ENCODE results near the gene FGF3.

The FGF3 gene

DNA sequence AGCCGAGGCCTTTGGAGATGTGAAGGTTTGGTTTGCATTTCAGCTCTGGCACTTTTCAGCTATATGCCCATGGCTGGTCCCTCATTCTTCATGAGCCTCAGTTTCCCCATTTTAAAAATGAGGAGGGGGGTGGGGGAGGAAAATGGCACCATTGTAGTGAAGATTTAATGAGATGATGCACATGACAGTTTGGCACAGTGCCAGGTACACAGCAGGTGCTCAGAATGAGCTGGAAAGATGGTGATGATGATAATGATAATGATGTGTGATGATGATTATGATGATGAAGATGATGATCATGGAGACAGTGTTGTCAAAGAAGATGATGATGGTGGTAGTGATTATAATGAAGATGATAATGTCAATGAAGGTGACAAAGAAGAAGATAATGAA, 24.3 kb upstream of the FGF3 start:
- DNase-seq (ENCODE audit: low spot score) = no peak

DNA sequence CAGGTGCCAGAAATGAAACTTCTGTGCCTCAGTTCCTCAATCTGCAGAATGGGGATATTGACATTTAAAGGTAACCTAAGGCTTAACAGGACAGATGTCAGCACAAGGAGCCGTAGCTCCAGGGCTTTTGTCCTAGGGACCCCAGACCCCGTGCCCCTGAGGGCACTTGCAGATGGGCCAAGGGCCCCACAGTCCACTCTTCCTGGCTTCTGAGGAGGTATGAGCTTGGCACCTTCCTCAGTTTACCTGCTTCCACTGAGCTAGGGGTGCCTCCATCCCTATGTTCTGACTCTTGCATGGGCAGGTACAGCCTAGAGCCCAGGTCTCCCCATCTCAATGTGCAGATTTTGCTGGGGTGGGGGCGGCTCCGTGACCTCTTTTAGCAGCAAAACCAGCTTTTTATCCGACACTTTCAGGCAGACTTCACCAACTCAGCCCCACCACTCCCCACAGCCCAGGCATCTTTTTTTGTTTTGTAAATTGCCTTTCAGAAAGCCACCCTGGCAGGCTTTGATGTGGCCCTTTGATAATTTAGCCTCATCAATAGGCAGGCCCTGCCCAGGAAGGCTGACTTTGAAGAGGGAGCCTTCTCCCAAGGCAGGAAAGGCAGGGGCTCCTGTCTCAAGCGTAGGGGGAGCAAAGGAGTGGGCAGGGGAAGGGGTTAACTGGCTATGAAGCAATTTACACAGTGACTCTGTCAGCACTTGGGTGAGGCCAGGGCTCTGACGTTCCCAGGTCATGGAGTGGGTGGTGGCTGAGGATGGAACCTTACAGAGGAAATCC, 23.7 kb upstream of the FGF3 start:
- DNase-seq (ENCODE audit: low spot score) = no peak

DNA sequence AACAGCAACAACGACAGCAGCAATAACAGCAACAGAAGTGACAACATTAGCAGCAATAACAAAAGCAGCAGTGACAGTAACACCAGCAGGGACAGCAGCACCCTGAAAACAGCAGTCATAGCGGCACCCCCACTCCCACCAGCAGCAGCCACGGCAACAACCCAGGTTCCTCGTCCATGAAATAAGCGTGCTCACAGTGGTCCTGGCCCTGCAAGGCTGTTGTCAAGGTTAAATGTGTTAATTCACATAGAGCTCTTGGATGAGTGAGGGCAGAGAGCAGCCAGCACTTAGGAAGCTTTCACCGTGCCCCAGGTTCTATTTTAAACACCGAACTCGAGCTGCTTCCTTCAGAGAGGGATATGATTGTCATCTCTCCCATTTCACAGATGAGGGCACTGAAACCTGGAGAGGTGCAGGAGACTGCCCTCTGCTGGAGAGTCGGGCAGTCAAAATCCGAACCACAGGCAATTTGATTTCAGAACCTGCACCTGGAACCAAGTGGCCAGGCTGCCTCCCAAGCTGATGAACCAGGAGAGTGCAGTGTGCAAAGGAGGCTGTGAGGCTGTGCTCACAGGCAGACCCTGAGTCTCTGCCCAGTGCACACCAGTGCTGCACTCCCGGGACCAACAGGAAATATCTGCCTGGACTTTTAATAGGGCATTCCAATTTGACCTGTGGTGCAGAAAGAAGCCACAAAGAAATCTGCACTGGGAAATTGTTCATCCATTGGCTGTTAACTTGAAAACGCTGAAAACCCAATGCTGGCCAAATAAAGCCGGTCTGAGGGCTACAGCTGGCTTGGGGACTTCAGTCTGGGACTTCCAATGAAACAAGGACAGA, 22.9 kb upstream of the FGF3 start:
- no peak for DNase-seq (ENCODE audit: low spot score)

DNA sequence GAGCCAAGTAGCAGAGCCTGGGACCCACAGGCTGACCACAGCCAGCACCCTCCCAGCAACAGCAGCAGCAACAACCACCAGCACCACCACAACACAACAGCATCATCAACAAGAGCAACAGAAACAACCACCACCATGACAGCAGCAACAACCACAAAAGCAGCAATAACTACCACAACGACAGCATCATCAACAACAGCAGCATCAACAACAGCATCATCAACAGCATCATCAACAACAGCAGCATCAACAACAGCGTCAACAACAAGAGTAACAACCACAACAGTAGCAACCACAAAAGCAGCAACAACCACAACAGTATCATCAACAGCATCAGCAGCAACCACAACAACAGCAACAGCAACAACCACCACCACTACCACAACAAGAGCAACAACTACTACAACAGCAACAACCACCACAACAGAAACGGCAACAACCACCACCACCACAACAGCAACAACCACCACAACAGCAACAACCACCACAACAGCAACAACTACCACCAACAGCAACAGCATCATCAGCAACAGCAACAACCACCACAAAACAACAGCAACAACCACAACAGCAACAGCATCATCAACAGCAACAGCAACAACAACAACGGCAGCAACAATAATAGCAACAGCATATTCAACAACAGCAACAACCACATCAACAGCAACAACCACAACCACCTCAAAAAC, 22.1 kb upstream of the FGF3 start:
- no peak for DNase-seq (ENCODE audit: low spot score)

DNA sequence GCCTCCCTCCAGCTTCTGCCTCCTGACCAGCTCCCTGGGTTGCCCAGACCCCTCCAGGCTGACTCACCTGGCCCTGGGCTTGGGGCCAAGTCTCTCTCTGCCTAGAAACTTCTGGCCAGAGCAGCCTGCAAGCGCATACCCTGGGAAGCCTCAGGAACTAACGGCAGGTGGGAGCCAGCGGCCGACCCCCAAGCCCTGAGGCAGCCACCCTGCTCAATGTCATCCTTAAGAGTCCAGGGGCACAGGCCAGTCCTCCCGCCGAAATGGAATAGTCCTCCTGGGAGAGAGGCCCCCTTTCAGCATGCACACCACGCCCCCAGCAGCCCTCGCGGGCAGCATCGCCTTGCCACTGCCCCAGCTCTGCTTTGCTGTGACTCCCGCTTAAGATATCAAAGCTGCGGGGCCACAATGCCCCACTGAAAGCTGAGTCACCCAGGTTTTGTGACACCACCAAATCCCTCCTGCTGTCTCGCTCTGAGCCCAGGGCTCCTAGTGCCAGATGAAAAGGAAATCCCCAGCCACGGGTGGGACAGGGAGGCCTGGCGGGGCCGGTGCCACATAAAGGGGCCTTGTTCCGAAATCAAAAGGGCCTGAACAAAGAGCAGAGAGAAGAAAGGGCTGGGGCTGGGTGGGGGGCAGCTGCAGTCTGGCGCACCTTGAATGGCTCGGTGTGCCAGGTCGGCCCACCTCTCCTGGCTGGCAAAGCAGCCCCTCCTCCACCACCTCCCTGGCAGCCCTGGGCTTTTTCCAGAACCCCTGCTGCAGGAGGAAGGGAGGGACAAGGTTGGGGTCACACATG, 21.4 kb upstream of the FGF3 start:
- DNase-seq (ENCODE audit: low spot score) = no peak

DNA sequence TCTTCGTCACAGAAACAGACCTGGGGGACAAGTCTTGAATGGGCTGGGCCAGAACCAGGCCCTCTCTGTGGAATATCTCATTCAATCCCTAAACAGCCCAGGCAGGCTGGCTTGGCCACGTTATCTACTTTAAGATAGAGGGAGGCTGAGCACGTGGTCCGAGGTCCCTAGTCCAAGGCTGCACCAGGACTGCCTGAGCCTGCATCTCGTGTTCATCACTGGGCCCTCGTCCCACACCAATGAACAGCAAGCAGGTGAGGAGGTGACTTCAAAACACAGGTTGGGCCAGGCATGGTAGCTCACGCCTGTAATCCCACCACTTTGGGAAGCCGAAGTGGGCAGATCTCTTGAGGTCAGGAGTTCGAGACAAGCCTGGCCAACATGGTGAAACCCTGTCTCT, 20.3 kb upstream of the FGF3 start:
- no peak for DNase-seq (ENCODE audit: low spot score)

DNA sequence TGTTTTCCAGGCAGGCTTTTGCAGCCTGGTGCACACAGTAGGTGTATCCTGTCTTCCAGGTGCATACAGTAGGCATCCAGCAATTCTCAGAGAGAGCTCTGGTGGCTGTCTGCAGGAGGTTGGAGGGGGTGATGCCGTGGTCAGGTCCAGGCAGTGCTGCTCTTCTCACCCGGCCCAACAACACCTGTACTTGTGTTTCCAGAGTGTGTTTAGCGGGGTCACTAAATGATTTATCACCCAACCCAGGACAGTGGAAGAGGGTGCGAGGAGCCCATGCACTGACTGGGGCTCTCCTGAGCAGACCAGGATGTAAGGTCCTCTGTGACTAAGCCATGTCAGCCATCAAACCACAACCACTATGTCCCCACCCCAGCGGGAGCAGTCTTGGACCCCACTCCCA, 18.6 kb upstream of the FGF3 start:
- no peak for DNase-seq (ENCODE audit: low spot score)

DNA sequence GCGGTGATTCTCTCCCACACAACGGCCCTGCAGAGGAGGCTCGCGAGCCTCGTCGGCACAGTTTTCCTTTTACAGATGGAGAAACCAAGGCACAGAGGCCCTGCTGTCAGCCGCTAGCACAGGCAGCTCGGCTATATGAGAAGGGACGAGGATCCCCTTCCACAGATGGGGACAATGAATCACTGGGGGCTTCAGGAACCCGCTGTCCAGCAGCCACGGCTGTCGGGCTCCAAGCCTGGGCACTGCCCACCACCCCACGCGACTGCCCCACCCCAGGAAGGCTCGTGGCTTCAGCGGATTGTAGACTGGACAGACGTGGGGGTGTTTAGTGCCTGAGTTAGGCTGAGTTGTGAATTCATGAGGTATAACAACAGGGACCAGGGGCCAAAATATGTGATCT, 17.2 kb upstream of the FGF3 start:
- no peak for DNase-seq (ENCODE audit: low spot score)

DNA sequence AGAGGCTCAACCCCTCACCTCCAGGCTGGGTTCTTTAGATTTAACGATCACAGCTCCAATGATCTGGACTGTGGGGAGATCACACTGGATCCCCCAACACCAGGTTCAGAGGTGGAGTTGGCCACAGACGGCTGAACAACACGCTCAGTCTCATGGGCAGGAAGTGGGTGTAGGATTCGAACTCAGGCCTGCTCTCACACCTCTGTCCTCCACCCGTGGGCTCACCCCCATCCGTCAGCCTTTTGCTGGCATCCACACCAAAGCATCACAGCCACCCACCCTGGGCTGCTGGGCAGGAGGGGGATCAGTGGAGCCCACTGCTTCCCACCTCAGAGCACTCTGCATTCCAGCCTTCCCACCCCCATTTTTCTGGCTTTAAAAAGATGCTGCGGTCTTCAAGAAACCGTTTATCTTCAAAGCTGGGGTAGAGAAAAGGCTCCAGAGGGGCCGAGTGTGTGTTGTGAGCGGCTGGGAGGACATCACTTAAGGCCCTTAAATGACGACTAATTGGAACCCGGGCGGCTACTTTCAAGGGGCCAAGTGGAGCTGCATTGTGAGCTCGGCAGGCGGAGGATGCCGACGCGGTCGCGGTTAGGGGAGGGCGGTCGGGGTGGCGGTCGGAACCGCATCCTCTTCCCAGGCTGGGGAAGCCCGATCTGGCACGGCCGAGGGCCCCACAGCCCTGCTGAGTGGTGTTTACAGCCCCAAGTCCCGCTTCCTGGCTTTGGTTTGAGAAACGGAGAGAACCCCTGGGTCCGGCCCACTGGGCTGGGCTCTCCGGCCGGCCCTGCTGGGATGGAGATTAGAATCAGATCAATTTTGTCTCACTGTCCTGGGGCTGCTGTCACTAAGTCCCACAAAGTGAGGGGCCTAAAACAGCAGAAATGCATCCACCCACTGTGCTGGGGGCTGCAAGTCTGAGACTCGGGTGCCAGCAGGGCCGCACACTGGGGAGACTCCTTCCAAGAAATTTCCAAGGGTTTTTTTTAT, 15.9 kb upstream of the FGF3 start:
- DNase-seq (ENCODE audit: low spot score) = no peak

DNA sequence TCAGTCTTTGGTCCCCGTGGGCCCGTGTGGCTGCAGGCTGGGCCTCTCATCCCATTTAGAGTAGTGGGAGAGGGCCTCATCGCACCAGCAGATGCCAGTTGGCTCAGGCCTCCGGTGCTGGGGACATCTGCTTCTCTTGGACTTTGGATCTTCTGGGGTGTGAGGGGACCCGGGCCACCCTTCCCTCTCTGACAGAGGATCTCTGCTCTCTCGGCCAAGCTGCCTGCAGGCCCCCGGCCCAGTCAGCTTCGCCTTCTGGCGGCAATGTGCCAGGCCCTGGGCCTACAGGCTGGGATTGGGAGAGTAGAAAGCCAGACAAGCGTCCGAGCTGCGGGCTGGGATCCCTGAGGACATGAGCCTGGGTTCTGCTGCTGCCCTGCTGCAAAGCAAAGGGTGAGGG, 15.0 kb upstream of the FGF3 start:
- no peak for DNase-seq (ENCODE audit: low spot score)

DNA sequence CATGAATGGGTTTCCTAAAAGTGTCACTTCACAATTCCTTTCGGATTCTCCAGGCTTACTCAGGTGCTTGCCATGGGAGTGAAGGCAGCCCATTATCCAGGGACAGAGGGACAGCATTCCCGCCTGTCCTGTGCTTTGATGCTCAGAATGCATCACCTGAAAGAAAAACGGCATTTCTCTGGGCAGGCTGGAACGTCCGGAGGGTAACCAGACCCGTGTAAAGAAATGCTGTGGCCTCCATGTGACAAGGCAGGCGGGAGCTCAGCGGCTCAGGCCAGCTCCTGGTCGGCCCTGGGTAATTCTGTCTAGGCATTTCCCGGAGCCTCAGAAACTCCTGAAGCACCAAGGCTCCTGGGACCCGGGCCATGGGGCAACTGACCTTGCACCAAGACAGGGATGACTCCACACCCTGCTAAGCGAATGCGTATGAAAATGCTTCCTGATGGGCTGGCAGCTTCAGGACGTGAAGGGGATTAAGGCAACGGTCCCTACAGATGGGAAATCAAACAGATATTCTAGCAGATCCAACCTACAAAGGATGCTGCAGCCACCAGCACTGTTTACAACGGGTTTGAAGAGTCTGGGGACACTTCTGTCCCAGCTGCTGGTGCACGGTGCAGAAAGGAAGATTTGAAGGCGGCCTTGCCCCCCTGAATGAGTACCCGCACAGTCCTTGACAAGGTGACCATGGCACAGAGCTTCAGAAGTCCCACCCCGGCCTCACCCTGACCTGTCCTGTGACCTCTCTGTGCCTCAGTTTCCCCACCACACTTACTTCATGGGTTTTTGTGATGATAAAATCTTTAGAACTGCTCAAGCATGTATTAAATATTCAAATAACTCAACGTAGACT, 13.6 kb upstream of the FGF3 start:
- DNase-seq (ENCODE audit: low spot score) = peak; percentile 36

DNA sequence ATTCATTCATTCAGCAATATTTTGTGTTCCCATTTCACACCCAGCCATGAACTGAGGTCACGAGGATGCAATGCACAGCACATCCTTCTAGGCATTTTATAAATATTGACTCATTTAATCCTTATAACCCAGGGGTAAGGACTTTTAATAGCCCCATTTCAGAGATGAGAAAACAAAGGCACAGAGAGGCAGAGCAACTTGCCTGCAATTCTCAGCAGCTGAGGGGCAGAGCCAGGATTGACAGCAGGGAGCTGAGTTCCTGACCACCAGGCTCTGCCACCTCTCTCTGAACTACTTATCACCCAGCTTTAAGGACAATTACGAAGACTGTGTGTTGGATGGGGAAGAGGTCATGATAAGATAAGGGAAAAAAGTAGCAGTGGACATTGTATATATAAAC, 12.8 kb upstream of the FGF3 start:
- no peak for DNase-seq (ENCODE audit: low spot score)

DNA sequence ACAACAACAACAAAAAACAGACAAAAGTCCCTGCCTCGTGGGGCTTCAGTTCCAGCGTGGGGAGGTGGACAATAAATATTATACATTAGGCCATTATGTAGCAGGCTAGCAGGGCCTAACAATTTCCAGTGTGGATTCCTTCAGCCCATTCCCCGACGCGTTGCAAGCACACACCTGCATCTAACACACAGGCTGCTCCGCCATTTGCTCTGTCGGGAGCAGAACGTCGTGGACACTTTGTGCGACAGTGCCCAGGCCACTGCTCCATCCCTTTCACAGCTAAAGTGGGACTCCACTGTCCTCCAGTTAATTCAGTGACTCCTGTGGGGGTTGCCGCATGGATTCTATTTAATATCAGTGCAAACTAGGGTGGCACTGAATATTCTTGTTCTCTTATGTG, 10.9 kb upstream of the FGF3 start:
- DNase-seq (ENCODE audit: low spot score) = peak; percentile 6

DNA sequence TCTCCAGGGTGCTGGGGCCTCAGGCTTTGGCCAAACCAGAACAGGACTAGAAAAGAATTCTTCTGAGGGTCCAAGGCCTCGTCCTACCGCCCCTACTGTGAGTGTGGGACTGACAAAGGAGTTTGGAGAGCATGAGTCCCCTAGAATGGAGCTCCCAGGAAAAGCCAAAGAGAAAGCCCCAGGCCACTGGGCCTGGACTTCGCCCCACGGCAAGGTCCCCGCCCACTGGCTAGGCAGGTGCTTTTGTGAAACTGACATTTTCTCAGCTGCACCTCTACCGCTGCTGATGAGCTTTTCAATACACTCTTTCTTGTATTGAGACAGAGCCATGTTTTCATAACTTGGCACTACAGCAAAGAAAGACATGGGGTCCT, 9.7 kb upstream of the FGF3 start:
- peak; percentile 70 for DNase-seq (ENCODE audit: low spot score)

DNA sequence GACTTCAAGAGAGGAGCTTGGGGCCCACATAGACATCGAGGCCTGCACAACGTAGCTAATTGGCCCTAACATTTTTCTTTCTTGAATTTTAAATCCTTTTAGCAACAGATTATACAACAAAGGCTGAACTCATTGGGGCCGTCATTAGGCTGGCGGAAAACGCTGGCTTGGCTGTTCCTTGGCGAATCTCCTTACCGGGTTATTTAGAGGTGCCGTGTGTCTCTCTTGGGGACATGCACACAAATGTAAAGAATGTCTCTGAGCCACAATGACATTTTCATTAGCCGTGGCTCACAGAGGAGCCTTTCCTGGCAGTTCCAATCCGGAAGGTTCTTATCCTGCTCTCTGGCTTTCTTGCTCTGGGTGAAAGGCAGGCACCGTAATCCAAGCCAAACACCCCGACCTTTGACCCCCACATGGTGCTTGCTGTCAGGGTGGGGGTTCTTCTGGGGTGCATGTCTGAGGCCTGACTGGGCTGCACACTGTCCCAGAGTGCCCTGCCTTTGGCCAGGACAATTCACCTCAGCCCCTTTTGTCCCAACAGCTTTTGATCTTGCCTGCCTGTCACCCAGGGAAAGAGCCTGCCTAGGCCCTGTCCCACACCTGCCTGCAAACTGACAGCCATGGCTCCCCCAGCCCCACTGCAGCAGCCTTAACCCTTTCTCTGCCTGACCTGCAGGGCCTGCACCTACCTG, 9.2 kb upstream of the FGF3 start:
- DNase-seq (ENCODE audit: low spot score) = peak; percentile 44

DNA sequence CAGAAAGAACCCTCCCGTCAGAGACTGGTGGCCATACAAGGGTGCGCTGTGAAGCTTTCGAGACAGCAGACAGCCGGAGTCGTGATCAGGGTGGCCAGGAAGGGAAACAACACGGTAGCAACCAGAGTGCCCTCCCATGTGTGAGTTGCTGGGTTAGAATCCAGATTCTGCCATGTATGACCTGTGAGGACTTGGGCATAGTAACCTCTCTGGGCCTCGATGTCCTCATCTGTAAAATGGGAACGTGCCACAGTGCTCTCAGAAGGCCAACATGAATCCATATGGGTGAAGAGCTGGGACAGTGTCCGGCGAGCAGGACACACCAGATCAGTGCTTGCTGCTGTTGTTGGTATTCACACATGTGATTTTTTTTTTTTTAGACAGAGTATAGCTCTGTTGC, 7.6 kb upstream of the FGF3 start:
- peak; percentile 26 for DNase-seq (ENCODE audit: low spot score)

DNA sequence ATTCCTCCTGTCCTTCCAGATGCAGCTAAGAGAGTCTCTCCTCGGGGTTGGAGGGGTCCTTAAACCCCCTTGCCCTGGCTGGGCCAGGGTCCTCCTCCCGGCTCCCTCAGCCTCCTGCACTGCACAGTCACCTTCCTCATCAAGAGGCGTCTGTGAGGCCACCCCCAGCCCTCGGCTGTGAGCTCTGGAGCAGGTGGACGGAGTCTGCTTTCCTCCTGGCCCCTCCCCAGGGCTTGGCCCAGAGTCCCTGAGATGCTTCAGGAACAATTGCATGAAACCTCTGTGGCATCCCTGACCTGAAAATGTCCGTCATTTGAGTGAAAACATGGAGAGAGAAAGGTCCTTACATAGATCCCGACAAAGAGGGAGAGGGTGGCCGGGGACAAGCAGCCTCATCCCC, 6.7 kb upstream of the FGF3 start:
- peak; percentile 9 for DNase-seq (ENCODE audit: low spot score)

DNA sequence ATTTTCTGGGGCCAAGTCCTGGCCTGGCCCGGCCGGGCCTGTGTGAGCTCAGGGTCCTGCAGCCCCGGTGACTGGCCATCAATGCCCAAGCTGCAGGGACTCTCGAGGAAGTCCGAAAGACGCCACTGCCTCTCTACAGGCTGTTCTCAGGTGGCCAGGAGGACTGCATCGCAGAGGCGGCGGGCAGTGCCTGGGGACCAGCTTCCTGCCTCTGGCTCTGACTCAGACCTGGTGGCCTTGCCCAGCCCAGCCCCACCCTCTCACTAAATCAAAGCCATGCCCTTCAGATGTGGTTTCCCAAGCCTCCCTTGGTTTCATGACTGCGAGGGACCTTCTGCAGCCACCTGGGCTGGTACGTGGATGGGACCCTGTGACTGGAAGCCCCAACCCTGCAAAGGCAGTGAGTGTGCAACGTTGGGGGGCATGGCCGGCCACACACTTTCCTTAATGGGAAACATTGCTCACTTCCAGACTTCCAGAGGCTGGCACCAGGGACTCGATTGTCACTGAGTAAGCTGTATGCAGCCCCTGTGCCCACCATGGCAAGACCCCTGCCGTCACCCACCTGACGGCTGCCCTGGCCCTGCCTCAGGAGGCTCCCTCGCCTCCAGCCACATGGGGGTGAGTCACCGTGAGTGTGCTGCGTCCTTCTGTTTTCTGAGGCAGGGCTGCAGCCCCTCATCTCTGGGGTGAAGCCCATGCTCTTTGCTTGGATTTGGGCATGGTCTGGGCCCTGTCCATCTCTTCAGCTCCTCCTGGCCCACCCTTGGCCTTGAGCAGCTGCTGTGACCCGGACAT, 6.0 kb upstream of the FGF3 start:
- DNase-seq (ENCODE audit: low spot score) = peak; percentile 18
